Right atrium auricular region (tissue), 2 donors: Measurements from ENCODE around the gene CD58. TPM values are rescaled to one million over a fixed set of nuclear protein-coding genes. Genes with fewer than 3 reads are reported as not detected.

Experiments
- DNase-seq: peaks from one replicate; pipeline ENCODE4 v3.0.0-alpha.2; 2019; ENCODE audit warnings: low spot score
- H3K27ac ChIP-seq, 2 donors: fragments of 200-600 bp; sonication (generic); 1 replicate in 1 of 2; 2 replicates in 1 of 2; pipeline ENCODE4 v1.5.1; 2016 to 2019
- H3K27me3 ChIP-seq, 2 donors: fragments of 200-600 bp; sonication (generic); one replicate each; pipeline versions ENCODE4 v1.5.1 to v1.6.0; 2017 to 2019
- H3K36me3 ChIP-seq: fragments of 200-600 bp; sonication (generic); one replicate; pipeline ENCODE4 v1.5.1; 2016
- H3K4me1 ChIP-seq, 2 donors: fragments of 200-600 bp; sonication (generic); one replicate each; pipeline versions ENCODE4 v1.5.1 to v1.6.0; 2017 to 2019
- H3K4me3 ChIP-seq, 2 donors: fragments of 200-600 bp; sonication (generic); 1 replicate in 1 of 2; 2 replicates in 1 of 2; pipeline ENCODE4 v1.5.1; 2017 to 2019; ENCODE audit warnings: mild to moderate bottlenecking in 1 of 2, moderate library complexity in 1 of 2
- H3K9me3 ChIP-seq, 2 donors: fragments of 200-600 bp; sonication (generic); one replicate each; pipeline ENCODE4 v1.5.1; 2019
- total RNA-seq, 2 donors: library from RNA; depleted of rRNA; stranded (reverse); fragments of >200 nt; gene quantifications; one replicate each; pipeline ENCODE4 v1.1.0, GENCODE V29; 2016
- TF ChIP-seq, protein P1 (sequence below), 2 donors: fragments of 200-600 bp; sonication (generic); IDR thresholded peaks; one replicate each; pipeline ENCODE4 v1.5.1; 2019; ENCODE audit warnings: antibody characterized with exemption in 2 of 2

The CD58 gene
- total RNA-seq, 2 donors from 2014 or later = 26.4 to 27.4 TPM

DNA sequence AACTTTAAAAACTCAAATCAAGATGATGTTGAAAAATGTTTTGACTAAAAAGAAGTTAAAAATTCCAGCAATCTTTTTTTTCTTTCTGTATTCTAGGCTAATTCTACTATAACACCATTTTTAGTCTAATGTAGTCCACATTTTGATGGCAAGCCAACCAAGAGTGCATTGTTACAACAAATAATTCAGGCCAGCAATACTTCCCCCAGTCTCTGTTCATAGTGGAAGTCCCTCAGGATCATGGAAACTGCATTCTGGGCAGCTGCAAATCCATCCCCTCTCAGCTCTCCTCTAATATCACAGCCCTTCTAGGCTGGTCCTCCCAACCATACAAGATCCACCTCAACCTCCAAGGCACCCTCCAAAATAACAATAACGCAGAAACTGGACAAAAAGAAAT, 7.8 kb upstream of the CD58 start:
- no peaks in the 10 kb centered on the region for H3K36me3 ChIP-seq
- no peak overlapping the region for H3K27ac ChIP-seq

GRCh38 chr1:116577759-116578314, 7.0 kb upstream of the CD58 start:
- H3K4me1 ChIP-seq = peaks cover 0 to 22% of the 10 kb centered on the region in 2 donors
- no peaks in the 10 kb centered on the region for H3K27me3 ChIP-seq
- DNase-seq = no peak
- no peak overlapping the region for H3K4me3 ChIP-seq
- H3K36me3 ChIP-seq = no peaks in the 10 kb centered on the region
- H3K27ac ChIP-seq = no peak overlapping the region
- H3K9me3 ChIP-seq = no peaks in the 10 kb centered on the region
- TF ChIP-seq, protein P1, sequence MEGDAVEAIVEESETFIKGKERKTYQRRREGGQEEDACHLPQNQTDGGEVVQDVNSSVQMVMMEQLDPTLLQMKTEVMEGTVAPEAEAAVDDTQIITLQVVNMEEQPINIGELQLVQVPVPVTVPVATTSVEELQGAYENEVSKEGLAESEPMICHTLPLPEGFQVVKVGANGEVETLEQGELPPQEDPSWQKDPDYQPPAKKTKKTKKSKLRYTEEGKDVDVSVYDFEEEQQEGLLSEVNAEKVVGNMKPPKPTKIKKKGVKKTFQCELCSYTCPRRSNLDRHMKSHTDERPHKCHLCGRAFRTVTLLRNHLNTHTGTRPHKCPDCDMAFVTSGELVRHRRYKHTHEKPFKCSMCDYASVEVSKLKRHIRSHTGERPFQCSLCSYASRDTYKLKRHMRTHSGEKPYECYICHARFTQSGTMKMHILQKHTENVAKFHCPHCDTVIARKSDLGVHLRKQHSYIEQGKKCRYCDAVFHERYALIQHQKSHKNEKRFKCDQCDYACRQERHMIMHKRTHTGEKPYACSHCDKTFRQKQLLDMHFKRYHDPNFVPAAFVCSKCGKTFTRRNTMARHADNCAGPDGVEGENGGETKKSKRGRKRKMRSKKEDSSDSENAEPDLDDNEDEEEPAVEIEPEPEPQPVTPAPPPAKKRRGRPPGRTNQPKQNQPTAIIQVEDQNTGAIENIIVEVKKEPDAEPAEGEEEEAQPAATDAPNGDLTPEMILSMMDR (IDR thresholded peaks at IDR 0.05) = no peak

More for the DNA sequence above, 7.8 kb upstream of the CD58 start:
- Histone ChIP-seq H3K4me1 (peaks cover 0 to 14% of the 10 kb centered on the region in 2 donors), H3K9me3 (no peaks in the 10 kb centered on the region), H3K27me3 (no peaks in the 10 kb centered on the region), H3K4me3 (no peak overlapping the region)
- no peak for DNase-seq
- TF ChIP-seq, protein P1 (IDR thresholded peaks at IDR 0.05) = no peak

DNA sequence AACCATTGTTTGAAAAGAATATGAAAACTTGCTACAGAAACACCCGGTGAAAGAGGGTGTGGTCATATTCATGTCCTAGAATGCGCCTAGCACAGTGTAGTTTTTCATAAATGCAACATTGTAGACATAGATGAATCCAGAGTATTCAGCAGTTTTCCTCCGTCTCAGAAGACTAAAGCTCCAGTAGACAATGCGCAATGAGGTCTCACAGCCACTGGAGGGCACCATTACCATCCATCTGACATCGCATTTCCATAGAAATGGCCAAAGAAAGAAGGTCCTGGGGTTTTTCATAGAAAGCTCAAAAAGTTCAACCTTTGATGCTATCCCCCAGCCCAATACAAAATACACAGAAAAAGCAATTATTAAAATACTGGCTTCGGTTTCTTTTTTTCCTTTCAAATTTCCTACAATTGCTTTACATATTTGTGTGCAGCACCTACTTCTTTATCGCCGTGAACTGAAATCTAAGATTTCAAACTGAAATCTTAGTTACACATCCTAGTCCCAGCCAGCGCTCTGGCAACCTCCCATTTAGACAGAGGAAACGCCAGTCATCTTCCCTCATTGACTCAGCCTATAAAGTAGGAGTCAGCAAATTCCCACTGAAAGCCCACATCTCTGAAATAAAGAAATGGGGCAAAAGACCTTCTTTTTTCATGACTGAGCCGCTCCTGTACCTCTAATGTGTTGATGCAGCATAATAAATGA, 3.9 kb upstream of the CD58 start:
- Histone ChIP-seq H3K9me3 (no peaks in the 10 kb centered on the region), H3K27ac (peak overlapping the region in 1 of 2 donors; percentile 0), H3K27me3 (no peaks in the 10 kb centered on the region), H3K4me3 (no peak overlapping the region), H3K36me3 (no peaks in the 10 kb centered on the region), H3K4me1 (peaks cover 0 to 42% of the 10 kb centered on the region in 2 donors)
- TF ChIP-seq, protein P1 (IDR thresholded peaks at IDR 0.05) = peak; percentile 78 to 90
- DNase-seq = peak; percentile 79

DNA sequence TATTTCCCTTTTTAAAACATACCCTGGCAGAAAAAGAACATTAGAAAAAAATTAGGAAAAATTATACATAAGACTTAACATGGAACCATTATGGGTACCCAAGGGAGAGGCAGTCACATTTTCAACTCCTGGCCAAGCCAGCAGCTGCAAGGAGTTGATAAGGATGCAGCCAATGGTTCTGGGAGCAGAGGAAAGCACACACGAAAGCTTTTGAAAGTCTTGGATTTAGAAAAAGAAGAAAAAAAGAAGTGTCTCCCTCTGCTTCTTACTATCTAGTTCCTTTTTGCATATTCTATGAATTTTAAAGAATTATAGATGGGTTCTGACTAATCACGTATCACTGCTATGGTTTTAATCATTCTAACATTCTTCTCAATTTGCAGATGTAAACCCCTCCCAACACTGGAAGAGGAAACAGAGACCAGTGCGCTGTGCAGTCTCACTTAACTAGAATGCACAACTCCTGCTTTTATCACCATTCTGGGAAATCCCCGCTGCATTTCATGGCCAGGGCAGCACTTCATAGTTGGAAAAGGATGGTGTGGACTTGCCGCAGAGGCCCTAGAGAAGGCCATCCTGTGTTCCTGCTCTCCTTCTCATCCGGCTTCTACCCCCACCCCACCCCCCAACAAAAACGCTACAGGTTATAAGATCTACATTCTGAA, 2.7 kb upstream of the CD58 start:
- Histone ChIP-seq H3K4me3 (no peak overlapping the region), H3K4me1 (peaks cover 0 to 53% of the 10 kb centered on the region in 2 donors), H3K36me3 (no peaks in the 10 kb centered on the region), H3K27me3 (no peaks in the 10 kb centered on the region), H3K27ac (peak overlapping the region in 1 of 2 donors; percentile 0), H3K9me3 (no peaks in the 10 kb centered on the region)
- no peak for DNase-seq
- TF ChIP-seq, protein P1 (IDR thresholded peaks at IDR 0.05) = no peak

DNA sequence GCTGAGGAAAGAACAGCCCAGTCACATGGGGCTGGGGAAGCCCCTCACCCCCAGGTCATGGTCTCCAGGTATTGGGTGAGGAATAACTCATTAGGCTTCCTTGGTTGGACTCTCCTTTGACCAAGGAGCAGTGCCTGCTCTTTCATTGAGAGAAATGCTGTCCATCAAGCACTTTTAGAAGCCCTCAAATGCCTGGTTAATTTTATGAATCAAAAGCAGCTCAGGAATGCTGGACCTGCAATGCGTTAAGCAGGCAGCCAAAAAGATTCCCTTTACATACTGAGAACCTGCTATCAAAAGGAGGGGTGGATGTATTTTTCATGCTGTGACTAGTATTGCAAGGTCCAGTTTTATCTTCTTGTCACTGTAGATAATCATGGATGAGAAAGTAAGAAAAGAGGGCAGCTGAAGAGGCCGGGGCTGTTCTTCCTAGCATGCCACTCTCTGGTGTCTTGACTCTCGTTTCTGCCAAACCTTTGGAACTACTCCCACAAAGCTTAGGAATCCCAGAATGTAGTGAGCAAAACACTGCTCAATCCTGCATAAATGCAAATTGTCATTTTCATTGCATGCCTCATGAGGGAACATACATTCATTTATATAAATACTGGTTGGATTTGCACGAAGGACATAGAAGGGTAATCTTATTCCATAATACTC, 2.1 kb upstream of the CD58 start:
- TF ChIP-seq, protein P1 (IDR thresholded peaks at IDR 0.05) = no peak
- Histone ChIP-seq H3K36me3 (no peaks in the 10 kb centered on the region), H3K4me3 (no peak overlapping the region), H3K27ac (no peak overlapping the region), H3K9me3 (no peaks in the 10 kb centered on the region), H3K27me3 (no peaks in the 10 kb centered on the region), H3K4me1 (peaks cover 0 to 58% of the 10 kb centered on the region in 2 donors)
- no peak for DNase-seq
